Fibroblast of mammary gland (primary cell): ENCODE results near the gene SLC2A6.

Source experiments
- DNase-seq: peaks from one replicate; pipeline ENCODE4 v3.0.0-alpha.2; 2010; ENCODE audit warnings: low read depth
- H3K4me3 ChIP-seq: 2 replicates; pipeline ENCODE4 v1.5.1; 2011; ENCODE audit warnings: low read depth, mild to moderate bottlenecking, low read length, moderate library complexity; ENCODE audit not compliant: control insufficient read depth
- CTCF ChIP-seq: conservative IDR thresholded peaks from 2 replicates; pipeline ENCODE4 v1.5.1; 2011; ENCODE audit warnings: low read depth, low read length, inconsistent platforms; ENCODE audit not compliant: control insufficient read depth, insufficient read depth

Gene SLC2A6

GRCh38 chr9:133458643-133459312 is 20.1 kb downstream of the SLC2A6 start:
- no peak for DNase-seq
- TF ChIP-seq CTCF = no peak
- no peak overlapping the region for H3K4me3 ChIP-seq

- DNase-seq = no peak
- no peak overlapping the region for H3K4me3 ChIP-seq
- TF ChIP-seq CTCF = no peak
Measured at GRCh38 chr9:133457748-133458147, 21.2 kb downstream of the SLC2A6 start.

- DNase-seq = no peak
- TF ChIP-seq CTCF = no peak
- H3K4me3 ChIP-seq = no peak overlapping the region
Measured at GRCh38 chr9:133457233-133457632, 21.7 kb downstream of the SLC2A6 start.

GRCh38 chr9:133456409-133456808 is 22.5 kb downstream of the SLC2A6 start:
- no peak for DNase-seq
- H3K4me3 ChIP-seq = no peak overlapping the region
- no peak for TF ChIP-seq CTCF

- H3K4me3 ChIP-seq = no peak overlapping the region
- DNase-seq = no peak
- TF ChIP-seq CTCF = no peak
Measured at GRCh38 chr9:133455936-133456335, 23.0 kb downstream of the SLC2A6 start.

GRCh38 chr9:133454943-133455673 is 23.8 kb downstream of the SLC2A6 start:
- no peak overlapping the region for H3K4me3 ChIP-seq
- TF ChIP-seq CTCF = no peak
- no peak for DNase-seq
